ENCODE data around the gene CYP19A1. TPM values are rescaled to one million over a fixed set of nuclear protein-coding genes. Genes with fewer than 3 reads are reported as not detected.
A peak's percentile ranks its signal among the peaks of the same experiment; 100 is the strongest.

Gene CYP19A1
- total RNA-seq (2022), result 0.70 and 0.77 TPM in 2 replicates
- percentile 23 among the genes with signal in this experiment for Bru-seq, nascent RNA
- percentile 12 among the genes with signal in this experiment for BruChase-seq, experiment 1, labeled RNA remaining after a 2-hour chase
- percentile 15 among the genes with signal in this experiment for BruChase-seq, experiment 2, labeled RNA remaining after a 6-hour chase
- long read RNA-seq, partial matches to known transcripts, result 0 of 10 reads
- long read RNA-seq, other reads (novel, unspliced or antisense), result 10 of 10 reads

DNA sequence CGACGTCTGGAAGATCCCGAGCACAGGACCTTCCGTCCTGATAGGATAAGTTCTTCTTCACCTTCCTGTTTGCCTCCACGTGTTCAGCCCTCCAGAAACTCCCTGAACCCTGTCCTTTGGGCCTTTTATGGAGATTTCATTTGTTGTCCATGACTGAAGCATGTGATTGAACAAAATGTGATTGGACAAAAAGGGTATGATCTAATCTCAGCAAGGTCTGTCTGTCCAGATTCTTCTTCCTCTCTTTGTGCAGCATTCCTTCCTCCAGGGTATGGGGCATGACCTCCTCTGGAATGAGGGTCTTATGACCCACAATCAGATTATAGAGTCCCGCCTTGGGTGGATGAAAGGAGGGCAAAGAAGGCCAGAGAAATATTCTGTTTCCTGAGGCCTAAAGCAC, at the start of gene CYP19A1:
TSS of gene CYP19A1 (minus strand) at position 101 of the 400 bp plus-strand sequence. CDS start 95,684 bp downstream, outside the sequence.
- TF ChIP-seq CTCF (IDR thresholded peaks at IDR 0.05; ENCODE audit: insufficient read depth in 1 of 2, low read depth in 1 of 2, low read length in 1 of 2, severe bottlenecking in 1 of 2, unreplicated experiment in 1 of 2), result no peak
- H3K36me3 Mint-ChIP-seq (ENCODE audit: insufficient read depth, unreplicated experiment), result no peaks in the 10 kb centered on the region
- H3K9me3 Mint-ChIP-seq (ENCODE audit: unreplicated experiment), result no peaks in the 10 kb centered on the region
- Histone ChIP-seq H3K9me3 (no peaks in the 10 kb centered on the region), H3K27me3 (replicated peaks; ENCODE audit: control insufficient read depth, insufficient read depth, low read length) (no peaks in the 10 kb centered on the region; the same call in 1 of the 2 replicates), H3K36me3 (ENCODE audit: control insufficient read depth, insufficient read depth, low read length) (no peaks in the 10 kb centered on the region), H3K4me3 (ENCODE audit: low read depth, low read length) (no peak within 1 kb of the TSS), H3K4me1 (no peaks in the 10 kb centered on the region)
- no peak for DNase-seq
- intact Hi-C loops (cut with micrococcal nuclease; ENCODE audit: unreplicated experiment), result no loop called here
- CTCF ChIA-PET, result no interaction called here
- BruUV-seq (replicated peaks), result no TSS peak
- H3K27ac Mint-ChIP-seq (ENCODE audit: unreplicated experiment), result no peak within 1 kb of the TSS
- peaks cover 7% of the 10 kb centered on the region for H3K27me3 Mint-ChIP-seq (ENCODE audit: insufficient read depth, unreplicated experiment)
- no peaks in the 10 kb centered on the region for H3K4me1 Mint-ChIP-seq (ENCODE audit: low read depth, unreplicated experiment)
- no peak within 1 kb of the TSS for H3K4me3 Mint-ChIP-seq (ENCODE audit: unreplicated experiment)
- POLR2A ChIA-PET, result no interaction called here

DNA sequence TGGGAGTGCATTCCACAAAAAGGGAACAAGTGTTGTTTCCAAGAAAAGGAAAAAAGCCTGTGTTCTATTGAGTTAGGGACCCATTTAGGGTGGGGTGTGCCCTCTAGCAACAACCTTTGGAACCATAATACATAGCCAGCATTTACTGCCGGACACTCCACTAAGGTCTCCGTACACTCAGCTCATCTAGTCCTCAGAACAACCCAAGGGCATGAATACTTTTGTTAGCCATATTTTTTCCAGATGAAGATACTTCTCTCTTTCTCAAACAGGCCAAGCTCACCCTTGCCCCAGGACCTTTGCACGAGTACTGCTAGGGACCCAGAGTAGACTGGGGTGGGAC, 49.3 kb upstream of the CYP19A1 start:
- DNase-seq, result no peak

DNA sequence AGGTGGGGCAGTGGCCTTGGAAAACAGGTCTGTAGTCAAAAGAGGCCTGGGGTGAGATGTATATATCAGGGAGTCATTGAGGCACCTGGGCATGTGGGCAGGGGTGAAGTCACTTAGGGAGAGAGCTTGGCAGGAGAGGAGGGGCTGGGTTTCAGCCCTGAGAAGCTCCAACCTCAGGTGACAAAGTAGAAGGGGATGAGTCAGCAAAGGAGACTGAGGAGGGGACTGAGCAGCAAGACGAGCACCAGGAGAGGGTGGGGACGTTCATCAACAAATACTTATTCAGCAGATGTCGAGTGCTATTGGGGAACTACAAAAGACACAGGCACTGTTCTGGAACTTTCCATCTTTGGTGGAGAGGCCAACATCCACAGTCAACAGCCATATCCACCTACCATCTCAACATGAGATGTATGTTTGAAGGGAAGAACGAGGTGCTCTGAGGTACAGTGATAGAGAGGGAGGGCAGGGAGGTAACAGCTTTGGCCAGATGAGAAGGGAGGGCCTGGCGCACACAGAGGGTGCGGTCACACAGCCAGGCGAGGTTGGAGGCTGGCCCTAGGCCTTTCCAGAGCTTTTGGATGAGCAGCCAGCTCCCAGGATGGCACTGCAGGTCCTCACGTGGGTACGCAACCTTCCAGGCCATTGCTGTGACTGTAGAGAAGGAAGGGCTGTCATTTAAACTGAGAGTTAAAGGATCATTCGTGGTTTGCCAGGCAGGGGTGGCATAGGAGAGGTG, 48.7 kb upstream of the CYP19A1 start:
- H3K4me3 Mint-ChIP-seq (ENCODE audit: unreplicated experiment), result no peak overlapping the region
- H3K4me3 ChIP-seq (ENCODE audit: low read depth, low read length), result no peak overlapping the region
- H3K4me1 Mint-ChIP-seq (ENCODE audit: low read depth, unreplicated experiment), result no peaks in the 10 kb centered on the region
- ChIA-PET POLR2A (no interaction called here), CTCF (no interaction called here)
- 0 out of 2 replicates have a peak, but pooled peaks cover 1% of the 10 kb centered on the region for H3K9me3 ChIP-seq
- H3K27me3 Mint-ChIP-seq (ENCODE audit: insufficient read depth, unreplicated experiment), result peaks cover 4% of the 10 kb centered on the region
- H3K36me3 Mint-ChIP-seq (ENCODE audit: insufficient read depth, unreplicated experiment), result no peaks in the 10 kb centered on the region
- no peaks in the 10 kb centered on the region for H3K36me3 ChIP-seq (ENCODE audit: control insufficient read depth, insufficient read depth, low read length)
- H3K9me3 Mint-ChIP-seq (ENCODE audit: unreplicated experiment), result no peaks in the 10 kb centered on the region
- no peaks in the 10 kb centered on the region for H3K27me3 ChIP-seq (replicated peaks; ENCODE audit: control insufficient read depth, insufficient read depth, low read length)
- no peaks in the 10 kb centered on the region for H3K4me1 ChIP-seq
- DNase-seq, result no peak
- no peak for TF ChIP-seq CTCF (IDR thresholded peaks at IDR 0.05; ENCODE audit: insufficient read depth in 1 of 2, low read depth in 1 of 2, low read length in 1 of 2, severe bottlenecking in 1 of 2, unreplicated experiment in 1 of 2)
- H3K27ac Mint-ChIP-seq (ENCODE audit: unreplicated experiment), result peak overlapping the region; percentile 45
- intact Hi-C loops (cut with micrococcal nuclease; ENCODE audit: unreplicated experiment), result no loop called here
- BruUV-seq (replicated peaks), result no TSS peak

More for the DNA sequence above, 49.3 kb upstream of the CYP19A1 start:
- no peaks in the 10 kb centered on the region for H3K9me3 Mint-ChIP-seq (ENCODE audit: unreplicated experiment)
- no peak overlapping the region for H3K27ac Mint-ChIP-seq (ENCODE audit: unreplicated experiment)
- TF ChIP-seq CTCF (IDR thresholded peaks at IDR 0.05; ENCODE audit: insufficient read depth in 1 of 2, low read depth in 1 of 2, low read length in 1 of 2, severe bottlenecking in 1 of 2, unreplicated experiment in 1 of 2), result no peak
- Histone ChIP-seq H3K9me3 (0 out of 2 replicates have a peak, but pooled peaks cover 5% of the 10 kb centered on the region), H3K4me1 (no peaks in the 10 kb centered on the region), H3K27me3 (replicated peaks; ENCODE audit: control insufficient read depth, insufficient read depth, low read length) (no peaks in the 10 kb centered on the region), H3K4me3 (ENCODE audit: low read depth, low read length) (no peak overlapping the region), H3K36me3 (ENCODE audit: control insufficient read depth, insufficient read depth, low read length) (no peaks in the 10 kb centered on the region)
- ChIA-PET POLR2A (no interaction called here), CTCF (no interaction called here)
- H3K36me3 Mint-ChIP-seq (ENCODE audit: insufficient read depth, unreplicated experiment), result no peaks in the 10 kb centered on the region
- H3K4me3 Mint-ChIP-seq (ENCODE audit: unreplicated experiment), result no peak overlapping the region
- intact Hi-C loops (cut with micrococcal nuclease; ENCODE audit: unreplicated experiment), result no loop called here
- no peaks in the 10 kb centered on the region for H3K4me1 Mint-ChIP-seq (ENCODE audit: low read depth, unreplicated experiment)
- peaks cover 4% of the 10 kb centered on the region for H3K27me3 Mint-ChIP-seq (ENCODE audit: insufficient read depth, unreplicated experiment)
- no TSS peak for BruUV-seq (replicated peaks)

All from Caco-2 (cell line).